H1 (cell line): Measurements from ENCODE around the gene PIAS1. TPM values are rescaled to one million over a fixed set of nuclear protein-coding genes. Genes with fewer than 3 reads are reported as not detected.
A peak's percentile ranks its signal among the peaks of the same experiment; 100 is the strongest.

Source experiments
- CTCF ChIA-PET: fragments of 300-600 bp; sonication (Branson Sonifier 250); formaldehyde crosslinking; loops from one replicate; lab custom pipeline; 2021; ENCODE audit not compliant: partially characterized antibody; lab: Charles Lee
- POLR2A ChIA-PET: fragments of 300-600 bp; sonication (Branson Sonifier 250); formaldehyde crosslinking; loops from one replicate; lab custom pipeline; 2021; ENCODE audit warnings: inconsistent platforms; ENCODE audit not compliant: partially characterized antibody; lab: Charles Lee
- DNase-seq, 2 experiments: peaks; one replicate each; pipeline versions ENCODE4 v3.0.0 to v3.0.0-alpha.2; 2010 to 2022; ENCODE audit warnings: low spot score in 2 of 2, low read depth in 1 of 2, mixed read lengths in 1 of 2
- FAIRE-seq: peaks from 2 replicates; lab custom pipeline; 2011; peaks lifted over from hg19 to GRCh38; lab: Jason Lieb, UNC
- H2AFZ ChIP-seq: 2 replicates; pipeline ENCODE4 v1.8.1; 2012; ENCODE audit warnings: low read length, inconsistent platforms
- H2AK5ac ChIP-seq: 2 replicates; pipeline ENCODE4 v1.6.1; 2013; ENCODE audit warnings: low read depth, low read length
- H2BK120ac ChIP-seq: replicated peaks from 2 replicates; pipeline ENCODE3; 2013; ENCODE audit warnings: low read depth, low read length, inconsistent platforms
- H2BK12ac ChIP-seq: 2 replicates; pipeline ENCODE4 v1.6.1; 2013; ENCODE audit warnings: low read depth, low read length
- H2BK15ac ChIP-seq: 2 replicates; pipeline ENCODE4 v1.6.1; 2013; ENCODE audit warnings: low read length
- H2BK20ac ChIP-seq: 2 replicates; pipeline ENCODE4 v1.6.1; 2013; ENCODE audit warnings: low read length
- H2BK5ac ChIP-seq: 2 replicates; pipeline ENCODE4 v1.6.1; 2013; ENCODE audit warnings: low read depth, low read length
- H3K14ac ChIP-seq: 2 replicates; pipeline ENCODE4 v1.6.1; 2013; ENCODE audit warnings: inconsistent platforms; ENCODE audit not compliant: insufficient read length
- H3K18ac ChIP-seq: 2 replicates; pipeline ENCODE4 v1.6.1; 2013; ENCODE audit warnings: low read length; ENCODE audit errors: extremely low read depth
- H3K23ac ChIP-seq: 2 replicates; pipeline ENCODE4 v1.6.1; 2013; ENCODE audit warnings: inconsistent platforms; ENCODE audit not compliant: insufficient read length
- H3K23me2 ChIP-seq: 2 replicates; pipeline ENCODE4 v1.6.1; 2013; ENCODE audit warnings: low read depth, low read length
- H3K27ac ChIP-seq: 2 replicates; pipeline ENCODE4 v1.6.1; 2011; ENCODE audit warnings: low read depth, low read length, inconsistent platforms
- H3K27me3 ChIP-seq, 4 experiments: replicated peaks in 1 of 4; 1 replicate in 1 of 4; 2 replicates in 3 of 4; pipeline versions ENCODE4 v1.6.1 to v1.8.1; 2011 to 2013; ENCODE audit warnings: low read length in 3 of 4, mild to moderate bottlenecking in 3 of 4, inconsistent platforms in 2 of 4, mixed read lengths in 2 of 4, moderate library complexity in 1 of 4; ENCODE audit not compliant: control insufficient read depth in 3 of 4, insufficient read depth in 3 of 4; ENCODE audit errors: extremely low read depth in 1 of 4
- H3K36me3 ChIP-seq, 4 experiments: 2 replicates each; pipeline versions ENCODE4 v1.6.1 to v1.8.1; 2011 to 2013; ENCODE audit warnings: mild to moderate bottlenecking in 4 of 4, low read length in 3 of 4, moderate library complexity in 2 of 4, control low read depth in 1 of 4, inconsistent platforms in 1 of 4; ENCODE audit not compliant: insufficient read depth in 4 of 4, control insufficient read depth in 2 of 4
- H3K4ac ChIP-seq: replicated peaks from 2 replicates; pipeline ENCODE3; 2013; ENCODE audit warnings: low read length, low read depth, mixed read lengths, inconsistent platforms; ENCODE audit not compliant: insufficient read length
- H3K4me1 ChIP-seq, 4 experiments: replicated peaks in 1 of 4; 1 replicate in 1 of 4; 2 replicates in 3 of 4; pipeline versions ENCODE4 v1.6.1 to v1.8.1; 2011 to 2013; ENCODE audit warnings: low read length in 3 of 4, inconsistent platforms in 2 of 4, mixed read lengths in 1 of 4; ENCODE audit not compliant: insufficient read depth in 4 of 4, control insufficient read depth in 3 of 4
- H3K4me2 ChIP-seq, 2 experiments: 2 replicates each; pipeline versions ENCODE4 v1.6.1 to v1.8.1; 2011 to 2013; ENCODE audit warnings: low read depth in 2 of 2, low read length in 2 of 2, control low read depth in 1 of 2, inconsistent platforms in 1 of 2, mild to moderate bottlenecking in 1 of 2; ENCODE audit not compliant: insufficient read depth in 1 of 2
- H3K4me3 ChIP-seq, 4 experiments: fragments of 200-600, 300-600 bp in 1 of 4; sonication (generic), shearing (Covaris generic), sonication (Bioruptor Twin) in 1 of 4; 2 replicates each; pipeline versions ENCODE4 v1.5.1 to v1.8.1; 2011 to 2016; ENCODE audit warnings: low read length in 4 of 4, low read depth in 3 of 4, control low read depth in 2 of 4, inconsistent platforms in 2 of 4, mild to moderate bottlenecking in 2 of 4, mixed read lengths in 1 of 4, moderate library complexity in 1 of 4; ENCODE audit not compliant: insufficient read depth in 2 of 4; ENCODE audit errors: extremely low read depth in 1 of 4
- H3K56ac ChIP-seq: replicated peaks from 2 replicates; pipeline ENCODE3; 2013; ENCODE audit warnings: low read depth, mild to moderate bottlenecking, mixed read lengths, low read length, inconsistent platforms; ENCODE audit not compliant: insufficient read length
- H3K79me1 ChIP-seq: 2 replicates; pipeline ENCODE4 v1.6.1; 2013; ENCODE audit warnings: low read depth, low read length, control low read depth
- H3K79me2 ChIP-seq, 2 experiments: 2 replicates each; pipeline versions ENCODE4 v1.6.1 to v1.8.1; 2012 to 2013; ENCODE audit warnings: low read length in 2 of 2, mild to moderate bottlenecking in 2 of 2, inconsistent platforms in 1 of 2; ENCODE audit not compliant: insufficient read depth in 2 of 2, control insufficient read depth in 1 of 2
- H3K9ac ChIP-seq, 4 experiments: replicated peaks in 1 of 4; 1 replicate in 1 of 4; 2 replicates in 3 of 4; pipeline versions ENCODE4 v1.6.1 to v1.8.1; 2011 to 2013; ENCODE audit warnings: low read depth in 3 of 4, low read length in 3 of 4, control low read depth in 2 of 4, mild to moderate bottlenecking in 2 of 4, moderate library complexity in 2 of 4, inconsistent platforms in 1 of 4; ENCODE audit errors: extremely low read depth in 1 of 4
- H3K9me3 ChIP-seq, 2 experiments: 2 replicates each; pipeline versions ENCODE4 v1.6.1 to v1.8.1; 2012 to 2013; ENCODE audit warnings: mild to moderate bottlenecking in 2 of 2, moderate library complexity in 2 of 2, control low read depth in 1 of 2, inconsistent platforms in 1 of 2, low read depth in 1 of 2, low read length in 1 of 2, mixed read lengths in 1 of 2; ENCODE audit not compliant: insufficient read depth in 2 of 2
- H4K20me1 ChIP-seq, 2 experiments: replicated peaks in 1 of 2; 2 replicates each; pipeline versions ENCODE3 to v1.8.1; 2011 to 2013; ENCODE audit warnings: inconsistent platforms in 2 of 2, low read length in 2 of 2, mild to moderate bottlenecking in 1 of 2; ENCODE audit not compliant: insufficient read depth in 2 of 2, control insufficient read depth in 1 of 2
- H4K5ac ChIP-seq: 2 replicates; pipeline ENCODE4 v1.6.1; 2013; ENCODE audit warnings: low read length, low read depth, mixed read lengths, inconsistent platforms; ENCODE audit not compliant: insufficient read length
- H4K8ac ChIP-seq: 2 replicates; pipeline ENCODE4 v1.8.0; 2013; ENCODE audit warnings: mild to moderate bottlenecking, moderate library complexity, low read length, inconsistent platforms; ENCODE audit not compliant: insufficient read depth; ENCODE audit errors: extremely low read depth
- H4K91ac ChIP-seq: replicated peaks from 2 replicates; pipeline ENCODE3; 2013; ENCODE audit warnings: low read length, mixed read lengths, inconsistent platforms; ENCODE audit not compliant: insufficient read length
- POLR2A ChIP-seq, 2 experiments: IDR thresholded peaks; 1 replicate in 1 of 2; 2 replicates in 1 of 2; pipeline ENCODE4 v1.6.1; 2011; ENCODE audit warnings: low read depth in 2 of 2, low read length in 2 of 2, mild to moderate bottlenecking in 2 of 2; ENCODE audit errors: control extremely low read depth in 1 of 2
- POLR2AphosphoS5 ChIP-seq: IDR thresholded peaks from 2 replicates; pipeline ENCODE4 v1.6.1; 2011; ENCODE audit warnings: low read depth, low read length
- SRF ChIP-seq: IDR thresholded peaks from 2 replicates; pipeline ENCODE4 v1.6.1; 2011; ENCODE audit warnings: mild to moderate bottlenecking, low read depth, low read length, moderate library complexity
- WGBS, 2 experiments: shearing (Covaris generic) in 1 of 2; methylation state at CpG; one replicate each; pipeline versions ENCODE4 v1.1.6 to v1.1.7; 2013 to 2015; ENCODE audit warnings: low lambda C conversion rate in 2 of 2, mixed read lengths in 2 of 2, inconsistent platforms in 1 of 2, low coverage in 1 of 2, missing lambda C conversion rate in 1 of 2; ENCODE audit not compliant: insufficient replicate concordance in 2 of 2, insufficient coverage in 1 of 2, insufficient read length in 1 of 2; ENCODE audit errors: extremely low coverage in 1 of 2, missing lambda C conversion rate in 1 of 2; 5-methylcytosine and 5-hydroxymethylcytosine counted together
- polyA plus RNA-seq, 7 experiments: library from polyadenylated mRNA; depleted of rRNA in 3 of 7; stranded (reverse) in 5 of 7; unstranded in 2 of 7; fragments of >200 nt in 5 of 7; fragments of 200-250 nt in 2 of 7; gene quantifications; 1 replicate in 5 of 7; 2 replicates in 1 of 7; 4 replicates in 1 of 7; pipeline versions ENCODE4 v1.2.1 to v1.2.3, GENCODE V29; 2011 to 2013; ENCODE audit warnings: missing spikeins in 2 of 7, mixed read lengths in 2 of 7
- total RNA-seq: library from RNA; stranded (reverse); fragmentation: NEBNext Ultra II Directional; extraction: Animal tissue kit (Norgen Biotek cat#: 25700); gene quantifications from 2 replicates; pipeline ENCODE4 v1.2.1, GENCODE V29; 2021

PIAS1 gene
- total and polyA plus RNA-seq, 2 of the 8 experiments (the other 6 are each of a cell fraction or from before 2014, with no cell fraction given) = 30.8 to 34.5 TPM

DNA sequence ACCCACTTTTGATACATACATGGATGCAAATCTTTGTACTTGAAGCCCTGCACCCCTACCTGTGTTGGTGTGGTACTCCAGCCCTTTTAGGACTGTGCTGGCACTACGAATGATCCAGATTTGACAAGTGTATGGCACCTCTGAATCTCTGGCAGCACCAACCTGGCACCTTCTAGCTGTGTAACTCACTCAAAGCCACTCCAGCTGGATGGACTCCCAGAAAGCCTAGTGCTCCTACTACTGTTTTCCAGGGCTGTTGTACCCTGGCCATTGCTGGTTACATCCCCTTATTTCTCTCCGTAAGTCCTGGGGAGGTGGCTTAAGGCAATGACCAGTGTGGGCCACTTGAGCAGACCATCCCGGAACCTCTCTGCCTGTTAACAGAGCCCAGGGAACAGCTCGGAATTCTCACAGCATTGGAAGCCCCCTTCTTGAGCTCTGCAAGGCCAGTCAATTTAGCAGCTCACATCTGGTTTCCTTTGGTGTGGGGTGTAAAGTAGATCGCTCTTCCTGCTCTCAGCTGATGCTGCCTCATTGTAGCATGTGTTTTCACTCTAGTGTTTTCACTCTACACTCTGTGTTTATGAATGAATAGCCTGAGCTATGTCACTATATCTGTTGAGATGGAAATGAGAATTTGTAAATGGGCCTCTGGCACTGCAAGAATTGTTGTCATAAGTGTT is 138.8 kb downstream of the PIAS1 start:
- Histone ChIP-seq H3K18ac (no peak overlapping the region), H2BK15ac (no peak overlapping the region), H3K27ac (no peak overlapping the region), H2BK20ac (no peak overlapping the region), H3K9ac (no peak overlapping the region), H3K23me2 (no peaks in the 10 kb centered on the region), H4K91ac (no peak overlapping the region), H4K8ac (no peak overlapping the region), H3K4me2 (no peak overlapping the region), H3K4ac (no peak overlapping the region), H4K20me1 (peaks cover 2 to 3% of the 10 kb centered on the region in 2 experiments), H2AK5ac (no peak overlapping the region), H2BK12ac (no peak overlapping the region), H3K27me3 (no peaks in the 10 kb centered on the region), H3K79me1 (no peaks in the 10 kb centered on the region), H3K36me3 (peaks cover 0 to 21% (median 13%) of the 10 kb centered on the region in 4 experiments; a peak in 4 of 8 replicates), H3K4me1 (no peaks in the 10 kb centered on the region; a peak in 1 of 7 replicates), H3K23ac (no peak overlapping the region), H3K56ac (no peak overlapping the region), H2BK5ac (no peak overlapping the region), H4K5ac (no peak overlapping the region), H2AFZ (no peak overlapping the region), H3K14ac (no peak overlapping the region), H3K9me3 (no peaks in the 10 kb centered on the region), H3K79me2 (no peaks in the 10 kb centered on the region), H2BK120ac (no peak overlapping the region), H3K4me3 (no peak overlapping the region)
- FAIRE-seq (no peak), DNase-seq (no peak)
- POLR2A ChIA-PET = interaction anchor here (1.3 kb wide), 1 partner anchor 352 kb away, joined by 4 read pairs; no protein-coding TSS in a partner anchor
- CTCF ChIA-PET = interaction anchor here (0.9 to 11.6 kb wide), 9 partner anchors 8 to 736 kb away, joined by 3 to 101 read pairs (median 3); no protein-coding TSS in a partner anchor
- TF ChIP-seq SRF (no peak), POLR2A (IDR thresholded peaks at IDR 0.05; ENCODE audit: control extremely low read depth in 1 of 2, low read depth in 2 of 2, low read length in 2 of 2) (peak in 1 of 2 experiments; percentile 11; a peak in 1 of 3 replicates), POLR2AphosphoS5 (peak; percentile 22; the same call in 1 of the 2 replicates)
- WGBS, 2 experiments = 89% methylated on average over 5 of the region's 5 CpGs; no CpG with 5 or more reads in 1 of the 2 experiments
